Measurements from ENCODE around the gene AGPAT2. TPM values are rescaled to one million over a fixed set of nuclear protein-coding genes. Genes with fewer than 3 reads are reported as not detected.

AGPAT2 gene
- total RNA-seq, 1 experiment from 2014 or later, result 40.2 TPM

GRCh38 chr9:136655536-136656182 lies 31.6 kb downstream of the AGPAT2 start (continued):
- TF ChIP-seq RORB (CRISPR knock-in tag; IDR thresholded peaks at IDR 0.05) (no peak), NR2C2 (CRISPR knock-in tag; IDR thresholded peaks at IDR 0.05) (no peak), RELA (CRISPR knock-in tag; IDR thresholded peaks at IDR 0.05; ENCODE audit: borderline replicate concordance) (no peak), ZSCAN18 (CRISPR knock-in tag; IDR thresholded peaks at IDR 0.05) (no peak), CREM (CRISPR knock-in tag; IDR thresholded peaks at IDR 0.05) (no peak), ZNF396 (CRISPR knock-in tag; IDR thresholded peaks at IDR 0.05; ENCODE audit: borderline replicate concordance) (no peak), NFYB (CRISPR knock-in tag; conservative IDR thresholded peaks at IDR 0.05; ENCODE audit: low read depth) (no peak)

GRCh38 chr9:136654820-136655535 lies 32.3 kb downstream of the AGPAT2 start:
- Mint-ChIP-seq H3K27ac (no peak overlapping the region), H3K27me3 (ENCODE audit: low read depth) (no peaks in the 10 kb centered on the region), H3K4me3 (no peak overlapping the region), H3K9me3 (no peaks in the 10 kb centered on the region), H3K36me3 (no peaks in the 10 kb centered on the region), H3K4me1 (0 out of 2 replicates have a peak, but pooled peaks cover 3% of the 10 kb centered on the region)
- no peak for TF ChIP-seq JAZF1 (CRISPR knock-in tag; IDR thresholded peaks at IDR 0.05)
- TF ChIP-seq TEAD4 (CRISPR knock-in tag; IDR thresholded peaks at IDR 0.05), result no peak
- TF ChIP-seq NFE2L1 (CRISPR knock-in tag; IDR thresholded peaks at IDR 0.05), result no peak
- TF ChIP-seq TEAD1 (CRISPR knock-in tag; IDR thresholded peaks at IDR 0.05), result no peak
- no peak for TF ChIP-seq ZNF532 (CRISPR knock-in tag; IDR thresholded peaks at IDR 0.05; ENCODE audit: borderline replicate concordance)
- no peak for TF ChIP-seq EMX1 (CRISPR knock-in tag; IDR thresholded peaks at IDR 0.05)
- TF ChIP-seq E2F4 (CRISPR knock-in tag; IDR thresholded peaks at IDR 0.05; ENCODE audit: borderline replicate concordance, low read depth), result no peak
- no peak for TF ChIP-seq ESRRA (CRISPR knock-in tag; IDR thresholded peaks at IDR 0.05; ENCODE audit: borderline replicate concordance)
- TF ChIP-seq NR2C2 (CRISPR knock-in tag; IDR thresholded peaks at IDR 0.05), result no peak
- ATAC-seq (no peak), DNase-seq (ENCODE audit: low spot score) (no peak)
- ChIA-PET POLR2A (no interaction called here), CTCF (interaction anchor here (1.0 to 1.5 kb wide), 3 partner anchors 16 to 46 kb away, joined by 3 to 4 read pairs (median 3); no protein-coding TSS in a partner anchor)

Measured in WTC11 (cell line).